ENCODE results near the gene EXOSC9. TPM values are rescaled to one million over a fixed set of nuclear protein-coding genes. Genes with fewer than 3 reads are reported as not detected.

EXOSC9 gene
- total RNA-seq, 1 experiment from 2014 or later, result 69.1 TPM

DNA sequence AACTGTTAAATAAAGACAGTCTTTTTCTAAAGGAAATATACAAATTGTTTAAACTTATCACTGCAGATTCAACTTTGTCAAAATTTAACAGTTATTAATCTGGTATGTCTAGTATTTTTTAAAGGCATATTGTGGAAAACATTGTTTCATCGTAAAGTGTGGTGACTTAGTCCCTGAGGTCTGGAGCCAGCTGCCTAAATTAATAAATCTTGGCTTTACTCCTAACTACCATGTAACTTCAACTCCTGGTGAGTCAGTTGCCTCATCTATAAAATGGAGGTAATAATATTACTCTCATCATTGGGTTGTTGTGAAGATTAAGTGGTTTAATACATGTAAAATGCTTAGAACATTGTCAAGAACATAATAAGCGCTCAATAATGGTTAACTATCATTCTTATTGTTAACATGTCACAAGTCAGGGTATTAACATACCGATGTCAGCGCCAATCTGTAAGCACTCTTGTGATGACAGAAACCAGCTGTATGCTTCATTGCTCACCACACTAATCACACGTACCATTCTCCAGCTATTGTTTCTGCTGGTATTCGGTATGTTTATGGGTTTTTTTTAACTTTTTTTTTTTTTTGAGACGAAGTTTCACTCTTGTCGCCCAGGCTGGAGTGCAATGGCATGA lies 22.0 kb upstream of the EXOSC9 start:
- H3K4ac ChIP-seq (ENCODE audit: low read depth, low read length), result no peak overlapping the region
- Mint-ChIP-seq H3K4me1 (peaks cover 11 to 12% of the 10 kb centered on the region in 2 experiments), H3K36me3 (ENCODE audit: insufficient read depth in 1 of 3, low read depth in 3 of 3) (no peaks in the 10 kb centered on the region), H3K27me3 (ENCODE audit: low read depth) (peaks cover 2% of the 10 kb centered on the region), H3K4me3 (no peak overlapping the region), H3K9me3 (no peaks in the 10 kb centered on the region), H3K27ac (no peak overlapping the region)
- no peak overlapping the region for H3K23ac ChIP-seq (ENCODE audit: insufficient read length, low read depth, low read length)
- H4K8ac ChIP-seq (replicated peaks; ENCODE audit: insufficient read length, low read depth, low read length), result no peak overlapping the region
- no CpG with 5 or more reads among the region's 8 CpGs for WGBS (ENCODE audit: extremely low coverage, insufficient read length, low lambda C conversion rate)
- H3K18ac ChIP-seq (ENCODE audit: insufficient read length, low read depth, low read length), result no peak overlapping the region
- H2BK12ac ChIP-seq (ENCODE audit: insufficient read length, low read depth, low read length), result no peak overlapping the region
- H3K27me3 ChIP-seq (ENCODE audit: insufficient read depth, low read length), result no peaks in the 10 kb centered on the region
- no peak overlapping the region for H2BK15ac ChIP-seq (ENCODE audit: low read depth, low read length)
- no peaks in the 10 kb centered on the region for H3K79me1 ChIP-seq (ENCODE audit: insufficient read depth, low read depth, low read length, poor library complexity, severe bottlenecking)
- no peak overlapping the region for H3K56ac ChIP-seq (ENCODE audit: insufficient read length, low read depth, low read length)
- no peak overlapping the region for H3K4me2 ChIP-seq (ENCODE audit: insufficient read depth, insufficient read length, low read length)
- H4K91ac ChIP-seq (ENCODE audit: insufficient read length, low read depth, low read length), result no peak overlapping the region
- H3K23me2 ChIP-seq (ENCODE audit: insufficient read length, low read depth, low read length, poor library complexity, severe bottlenecking), result no peaks in the 10 kb centered on the region
- H3K4me1 ChIP-seq (ENCODE audit: insufficient read depth, low read length), result no peaks in the 10 kb centered on the region
- TF ChIP-seq, protein P1, sequence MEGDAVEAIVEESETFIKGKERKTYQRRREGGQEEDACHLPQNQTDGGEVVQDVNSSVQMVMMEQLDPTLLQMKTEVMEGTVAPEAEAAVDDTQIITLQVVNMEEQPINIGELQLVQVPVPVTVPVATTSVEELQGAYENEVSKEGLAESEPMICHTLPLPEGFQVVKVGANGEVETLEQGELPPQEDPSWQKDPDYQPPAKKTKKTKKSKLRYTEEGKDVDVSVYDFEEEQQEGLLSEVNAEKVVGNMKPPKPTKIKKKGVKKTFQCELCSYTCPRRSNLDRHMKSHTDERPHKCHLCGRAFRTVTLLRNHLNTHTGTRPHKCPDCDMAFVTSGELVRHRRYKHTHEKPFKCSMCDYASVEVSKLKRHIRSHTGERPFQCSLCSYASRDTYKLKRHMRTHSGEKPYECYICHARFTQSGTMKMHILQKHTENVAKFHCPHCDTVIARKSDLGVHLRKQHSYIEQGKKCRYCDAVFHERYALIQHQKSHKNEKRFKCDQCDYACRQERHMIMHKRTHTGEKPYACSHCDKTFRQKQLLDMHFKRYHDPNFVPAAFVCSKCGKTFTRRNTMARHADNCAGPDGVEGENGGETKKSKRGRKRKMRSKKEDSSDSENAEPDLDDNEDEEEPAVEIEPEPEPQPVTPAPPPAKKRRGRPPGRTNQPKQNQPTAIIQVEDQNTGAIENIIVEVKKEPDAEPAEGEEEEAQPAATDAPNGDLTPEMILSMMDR (conservative IDR thresholded peaks at IDR 0.05), result no peak
- DNase-seq, result no peak
- H3K9ac ChIP-seq (ENCODE audit: extremely low read depth, insufficient read length, low read length), result no peak overlapping the region
- no peak overlapping the region for H3K27ac ChIP-seq (ENCODE audit: insufficient read length, low read depth, low read length)
- no peak overlapping the region for H2BK120ac ChIP-seq (ENCODE audit: low read depth, low read length, poor library complexity, severe bottlenecking)
- no peaks in the 10 kb centered on the region for H4K20me1 ChIP-seq (ENCODE audit: control insufficient read depth, insufficient read depth, insufficient read length)
- H2BK5ac ChIP-seq (ENCODE audit: insufficient read length, low read length), result no peak overlapping the region
- no peak overlapping the region for H2AK5ac ChIP-seq (ENCODE audit: insufficient read length, low read length)
- no peaks in the 10 kb centered on the region for H3K79me2 ChIP-seq (ENCODE audit: insufficient read depth, low read length)
- no peak overlapping the region for H4K5ac ChIP-seq (ENCODE audit: insufficient read length, low read depth, low read length)
- H3K9me3 ChIP-seq (ENCODE audit: control insufficient read depth, low read depth, low read length), result no peaks in the 10 kb centered on the region
- H3T11ph ChIP-seq (ENCODE audit: low read length), result no peak overlapping the region
- H3K14ac ChIP-seq (ENCODE audit: insufficient read depth, low read length), result no peak overlapping the region
- H2BK20ac ChIP-seq (ENCODE audit: low read depth, low read length, poor library complexity, severe bottlenecking), result no peak overlapping the region
- no peak overlapping the region for H2AFZ ChIP-seq (ENCODE audit: low read length)

All from H9 (cell line).